ENCODE results near the gene PCDH9. TPM values are rescaled to one million over a fixed set of nuclear protein-coding genes. Genes with fewer than 3 reads are reported as not detected.

Gene PCDH9
- total and polyA plus RNA-seq, 7 experiments from 2014 or later = 0.08 to 1.3 (median 0.21) TPM

DNA sequence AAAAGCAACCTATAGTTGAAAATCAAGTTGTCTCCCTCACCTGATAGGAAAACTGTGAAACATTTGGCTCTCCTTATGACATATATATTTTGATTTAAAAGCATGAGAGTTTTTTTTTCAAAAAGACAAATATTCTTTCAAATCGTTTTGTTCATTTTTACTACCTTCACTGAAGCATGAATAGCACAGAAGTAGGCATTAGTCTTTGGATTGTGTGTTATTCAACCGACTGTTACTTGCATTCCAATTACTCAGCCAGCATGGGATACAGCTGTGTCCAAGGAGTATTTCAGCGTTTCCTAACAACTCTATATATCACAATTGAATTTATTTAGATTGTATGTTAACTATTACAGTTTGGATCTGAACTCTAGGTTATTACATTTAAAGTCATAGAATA lies 135.2 kb downstream of the PCDH9 start:
- no peak overlapping the region for H3K27ac Mint-ChIP-seq
- H3K4me3 Mint-ChIP-seq = no peak overlapping the region
- peaks cover 0 to 4% (median 0%) of the 10 kb centered on the region in 5 donors for H3K27me3 Mint-ChIP-seq

DNA sequence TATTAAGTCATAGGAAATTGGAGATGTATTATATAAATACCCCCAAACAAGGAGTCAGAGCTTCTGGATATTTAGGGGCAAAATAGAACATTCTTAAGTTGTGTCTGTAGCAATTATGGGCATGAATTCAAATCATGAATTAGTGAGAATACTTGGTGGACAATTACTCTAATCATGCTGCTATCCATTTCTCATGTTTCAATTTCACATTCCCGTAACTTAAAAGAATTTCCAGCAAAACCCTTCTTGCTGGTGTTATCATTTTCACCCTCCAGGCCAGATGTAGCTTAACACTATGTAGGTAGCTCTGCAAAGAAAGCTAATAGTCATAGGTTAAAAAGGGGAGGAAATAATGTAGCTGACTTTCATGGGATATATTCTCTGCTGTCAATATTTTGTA lies 136.1 kb downstream of the PCDH9 start:
- CTCF ChIA-PET = no interaction called here
- intact Hi-C loops (cut with micrococcal nuclease) = no loop called here
- ATAC-seq (no peak), DNase-seq (no peak)
- no peak overlapping the region for H3K27ac ChIP-seq (ENCODE audit: low read depth, low read length)
- H3K4me1 ChIP-seq (ENCODE audit: control insufficient read depth in 2 of 2, insufficient read depth in 2 of 2, low read length in 2 of 2) = no peaks in the 10 kb centered on the region
- Mint-ChIP-seq H3K4me1 (no peaks in the 10 kb centered on the region), H3K4me3 (no peak overlapping the region), H3K9me3 (no peaks in the 10 kb centered on the region), H3K27me3 (peaks cover 0 to 4% (median 0%) of the 10 kb centered on the region in 5 donors), H3K27ac (no peak overlapping the region), H3K36me3 (no peaks in the 10 kb centered on the region)
- H3K36me3 ChIP-seq (ENCODE audit: control insufficient read depth in 2 of 3, insufficient read depth in 3 of 3, low read length in 3 of 3) = no peaks in the 10 kb centered on the region
- no peaks in the 10 kb centered on the region for H3K27me3 ChIP-seq (ENCODE audit: control insufficient read depth in 2 of 2, insufficient read depth in 2 of 2, low read length in 2 of 2)
- POLR2A ChIA-PET = no interaction called here
- H3K4me3 ChIP-seq (ENCODE audit: low read length) = no peak overlapping the region
- no peaks in the 10 kb centered on the region for H3K9me3 ChIP-seq (ENCODE audit: control insufficient read depth in 2 of 3, low read length in 3 of 3)

More for the DNA sequence above, 135.2 kb downstream of the PCDH9 start:
- no peaks in the 10 kb centered on the region for H3K36me3 Mint-ChIP-seq
- no peak overlapping the region for H3K4me3 ChIP-seq (ENCODE audit: low read length)
- DNase-seq (no peak), ATAC-seq (no peak)
- H3K27ac ChIP-seq (ENCODE audit: low read depth, low read length) = no peak overlapping the region
- ChIA-PET CTCF (no interaction called here), POLR2A (no interaction called here)
- no peaks in the 10 kb centered on the region for H3K4me1 ChIP-seq (ENCODE audit: control insufficient read depth in 2 of 2, insufficient read depth in 2 of 2, low read length in 2 of 2)
- H3K9me3 ChIP-seq (ENCODE audit: control insufficient read depth in 2 of 3, low read length in 3 of 3) = no peaks in the 10 kb centered on the region
- no peaks in the 10 kb centered on the region for H3K4me1 Mint-ChIP-seq
- no peaks in the 10 kb centered on the region for H3K9me3 Mint-ChIP-seq
- no peaks in the 10 kb centered on the region for H3K27me3 ChIP-seq (ENCODE audit: control insufficient read depth in 2 of 2, insufficient read depth in 2 of 2, low read length in 2 of 2)
- intact Hi-C loops (cut with micrococcal nuclease) = no loop called here
- no peaks in the 10 kb centered on the region for H3K36me3 ChIP-seq (ENCODE audit: control insufficient read depth in 2 of 3, insufficient read depth in 3 of 3, low read length in 3 of 3)

DNA sequence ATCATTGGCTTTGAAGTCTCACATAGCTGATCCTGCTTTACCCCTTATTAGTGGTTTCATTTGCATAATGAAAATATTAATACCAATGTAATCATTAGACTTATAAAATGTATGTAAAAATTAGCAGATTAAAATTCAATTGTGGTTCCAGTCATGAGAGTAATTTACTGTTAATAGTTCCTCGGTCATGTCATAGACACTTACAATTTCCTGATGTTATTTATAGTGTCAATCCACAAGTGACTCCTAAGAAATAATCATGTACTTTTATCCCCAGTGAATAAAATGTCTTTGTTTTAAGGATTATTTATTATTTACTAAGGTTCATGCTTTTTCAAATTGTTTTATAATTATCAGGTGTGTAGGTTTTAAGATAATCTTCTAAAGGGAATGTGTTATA lies 138.5 kb downstream of the PCDH9 start:
- Mint-ChIP-seq H3K36me3 (no peaks in the 10 kb centered on the region), H3K9me3 (no peaks in the 10 kb centered on the region), H3K27ac (no peak overlapping the region), H3K27me3 (peaks cover 0 to 4% (median 0%) of the 10 kb centered on the region in 5 donors), H3K4me1 (no peaks in the 10 kb centered on the region), H3K4me3 (no peak overlapping the region)
- Histone ChIP-seq H3K27me3 (ENCODE audit: control insufficient read depth in 2 of 2, insufficient read depth in 2 of 2, low read length in 2 of 2) (no peaks in the 10 kb centered on the region), H3K36me3 (ENCODE audit: control insufficient read depth in 2 of 3, insufficient read depth in 3 of 3, low read length in 3 of 3) (no peaks in the 10 kb centered on the region), H3K9me3 (ENCODE audit: control insufficient read depth in 2 of 3, low read length in 3 of 3) (no peaks in the 10 kb centered on the region), H3K4me1 (ENCODE audit: control insufficient read depth in 2 of 2, insufficient read depth in 2 of 2, low read length in 2 of 2) (no peaks in the 10 kb centered on the region), H3K4me3 (ENCODE audit: low read length) (no peak overlapping the region), H3K27ac (ENCODE audit: low read depth, low read length) (no peak overlapping the region)
- ATAC-seq (no peak), DNase-seq (no peak)
- POLR2A ChIA-PET = no interaction called here
- intact Hi-C loops (cut with micrococcal nuclease) = no loop called here
- CTCF ChIA-PET = no interaction called here

DNA sequence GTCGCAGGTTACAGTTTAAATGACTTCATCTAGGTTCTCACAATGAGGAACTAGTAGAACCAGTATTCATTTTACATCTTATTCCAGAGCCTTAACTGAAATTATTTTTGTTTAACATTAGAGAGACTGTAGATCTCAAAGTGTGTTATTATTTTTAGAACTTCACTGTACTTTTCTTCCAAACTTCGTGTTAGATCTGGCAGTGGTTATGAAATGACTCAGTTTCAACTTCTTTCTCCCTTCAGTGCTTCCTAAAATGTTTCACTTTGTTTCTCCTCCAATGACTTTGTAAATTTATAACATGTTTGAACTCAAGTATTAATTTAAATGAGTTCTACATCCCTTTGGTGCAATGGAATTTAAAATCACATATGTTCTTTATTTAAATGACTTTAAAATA lies 139.3 kb downstream of the PCDH9 start:
- no peak overlapping the region for H3K4me3 ChIP-seq (ENCODE audit: low read length)
- DNase-seq (no peak), ATAC-seq (no peak)
- no peak overlapping the region for H3K4me3 Mint-ChIP-seq
- POLR2A ChIA-PET = no interaction called here
- H3K27me3 Mint-ChIP-seq = peaks cover 0 to 4% (median 0%) of the 10 kb centered on the region in 5 donors
- H3K27me3 ChIP-seq (ENCODE audit: control insufficient read depth in 2 of 2, insufficient read depth in 2 of 2, low read length in 2 of 2) = no peaks in the 10 kb centered on the region
- no peak overlapping the region for H3K27ac Mint-ChIP-seq
- CTCF ChIA-PET = no interaction called here
- intact Hi-C loops (cut with micrococcal nuclease) = no loop called here
- H3K9me3 Mint-ChIP-seq = no peaks in the 10 kb centered on the region
- no peaks in the 10 kb centered on the region for H3K4me1 ChIP-seq (ENCODE audit: control insufficient read depth in 2 of 2, insufficient read depth in 2 of 2, low read length in 2 of 2)
- H3K36me3 ChIP-seq (ENCODE audit: control insufficient read depth in 2 of 3, insufficient read depth in 3 of 3, low read length in 3 of 3) = no peaks in the 10 kb centered on the region
- no peak overlapping the region for H3K27ac ChIP-seq (ENCODE audit: low read depth, low read length)
- no peaks in the 10 kb centered on the region for H3K9me3 ChIP-seq (ENCODE audit: control insufficient read depth in 2 of 3, low read length in 3 of 3)
- H3K36me3 Mint-ChIP-seq = no peaks in the 10 kb centered on the region
- no peaks in the 10 kb centered on the region for H3K4me1 Mint-ChIP-seq

DNA sequence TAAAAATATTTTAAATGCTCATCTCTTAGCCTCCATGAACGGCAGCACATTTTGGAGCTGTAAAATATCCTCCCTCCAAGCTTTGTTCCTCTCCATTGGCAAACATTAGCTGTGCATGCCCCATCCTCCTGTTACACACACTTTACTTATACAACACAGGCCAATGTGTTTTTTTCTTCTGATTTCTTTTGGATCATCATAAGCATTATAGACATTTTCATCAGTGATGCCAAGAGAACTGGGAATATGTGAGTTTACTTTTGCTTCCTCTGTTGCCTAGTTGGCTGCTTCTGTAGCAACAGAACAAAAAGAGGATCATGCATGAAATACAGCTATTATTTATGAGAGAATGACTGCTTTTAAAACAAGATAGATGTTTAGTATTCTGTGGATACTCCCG lies 142.6 kb downstream of the PCDH9 start:
- ChIA-PET CTCF (no interaction called here), POLR2A (no interaction called here)
- Histone ChIP-seq H3K4me1 (ENCODE audit: control insufficient read depth in 2 of 2, insufficient read depth in 2 of 2, low read length in 2 of 2) (no peaks in the 10 kb centered on the region), H3K27ac (ENCODE audit: low read depth, low read length) (no peak overlapping the region), H3K9me3 (ENCODE audit: control insufficient read depth in 2 of 3, low read length in 3 of 3) (no peaks in the 10 kb centered on the region), H3K27me3 (ENCODE audit: control insufficient read depth in 2 of 2, insufficient read depth in 2 of 2, low read length in 2 of 2) (no peaks in the 10 kb centered on the region), H3K36me3 (ENCODE audit: control insufficient read depth in 2 of 3, insufficient read depth in 3 of 3, low read length in 3 of 3) (no peaks in the 10 kb centered on the region), H3K4me3 (ENCODE audit: low read length) (no peak overlapping the region)
- Mint-ChIP-seq H3K27me3 (no peaks in the 10 kb centered on the region), H3K4me3 (no peak overlapping the region), H3K36me3 (no peaks in the 10 kb centered on the region), H3K9me3 (peaks cover 0 to 5% (median 0%) of the 10 kb centered on the region in 11 donors), H3K27ac (no peak overlapping the region), H3K4me1 (no peaks in the 10 kb centered on the region)
- intact Hi-C loops (cut with micrococcal nuclease) = no loop called here
- DNase-seq (no peak), ATAC-seq (no peak)

DNA sequence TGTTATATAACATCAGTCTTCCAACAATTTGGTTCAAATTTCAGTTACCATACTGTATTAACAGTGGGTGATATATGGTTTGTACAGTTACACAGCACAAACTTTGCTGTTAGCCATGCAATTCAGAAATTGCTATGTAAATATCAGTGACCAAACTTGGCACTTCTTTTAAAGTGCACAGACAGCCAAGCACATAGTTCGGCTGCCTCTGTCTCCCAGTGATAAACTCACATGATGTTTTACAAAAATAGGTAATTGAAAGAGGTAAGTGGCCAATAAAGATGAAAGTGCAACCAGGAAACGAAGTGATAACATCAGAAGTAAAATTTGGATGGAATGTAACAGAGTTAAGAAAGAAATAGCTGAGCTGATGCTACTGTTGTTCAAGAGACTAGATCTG lies 143.9 kb downstream of the PCDH9 start:
- Mint-ChIP-seq H3K27me3 (no peaks in the 10 kb centered on the region), H3K4me3 (no peak overlapping the region), H3K9me3 (peaks cover 0 to 5% (median 0%) of the 10 kb centered on the region in 11 donors), H3K4me1 (no peaks in the 10 kb centered on the region), H3K36me3 (no peaks in the 10 kb centered on the region), H3K27ac (no peak overlapping the region)
- Histone ChIP-seq H3K27ac (ENCODE audit: low read depth, low read length) (no peak overlapping the region), H3K27me3 (ENCODE audit: control insufficient read depth in 2 of 2, insufficient read depth in 2 of 2, low read length in 2 of 2) (no peaks in the 10 kb centered on the region), H3K4me1 (ENCODE audit: control insufficient read depth in 2 of 2, insufficient read depth in 2 of 2, low read length in 2 of 2) (no peaks in the 10 kb centered on the region), H3K9me3 (ENCODE audit: control insufficient read depth in 2 of 3, low read length in 3 of 3) (no peaks in the 10 kb centered on the region), H3K4me3 (ENCODE audit: low read length) (no peak overlapping the region), H3K36me3 (ENCODE audit: control insufficient read depth in 2 of 3, insufficient read depth in 3 of 3, low read length in 3 of 3) (no peaks in the 10 kb centered on the region)
- ChIA-PET POLR2A (no interaction called here), CTCF (no interaction called here)
- intact Hi-C loops (cut with micrococcal nuclease) = no loop called here
- ATAC-seq (no peak), DNase-seq (no peak)

DNA sequence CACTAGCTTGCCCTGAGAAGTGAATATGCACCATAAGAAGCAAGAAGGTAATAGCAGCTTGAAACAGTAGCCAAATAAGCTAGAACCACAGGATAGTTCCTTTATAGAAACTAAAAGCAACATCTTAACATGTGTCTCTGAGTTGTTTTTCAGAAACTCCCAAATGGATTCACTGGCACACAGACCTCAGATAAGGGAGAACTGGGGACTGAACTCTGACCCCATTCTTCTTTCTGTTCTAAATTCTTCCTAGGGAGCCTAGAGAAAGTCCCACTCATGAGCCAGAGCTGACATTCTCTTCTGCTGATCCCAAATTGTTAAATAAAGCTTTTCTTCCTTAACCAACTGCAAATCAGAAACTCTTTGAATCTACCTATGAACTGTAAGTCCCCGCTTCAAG lies 146.1 kb downstream of the PCDH9 start:
- no peaks in the 10 kb centered on the region for H3K9me3 ChIP-seq (ENCODE audit: control insufficient read depth in 2 of 3, low read length in 3 of 3)
- H3K36me3 ChIP-seq (ENCODE audit: control insufficient read depth in 2 of 3, insufficient read depth in 3 of 3, low read length in 3 of 3) = no peaks in the 10 kb centered on the region
- no peaks in the 10 kb centered on the region for H3K36me3 Mint-ChIP-seq
- ChIA-PET CTCF (no interaction called here), POLR2A (no interaction called here)
- H3K4me3 ChIP-seq (ENCODE audit: low read length) = no peak overlapping the region
- H3K4me1 ChIP-seq (ENCODE audit: control insufficient read depth in 2 of 2, insufficient read depth in 2 of 2, low read length in 2 of 2) = no peaks in the 10 kb centered on the region
- peaks cover 0 to 5% (median 0%) of the 10 kb centered on the region in 11 donors for H3K9me3 Mint-ChIP-seq
- ATAC-seq (no peak), DNase-seq (no peak)
- H3K4me1 Mint-ChIP-seq = no peaks in the 10 kb centered on the region
- no peak overlapping the region for H3K27ac Mint-ChIP-seq
- no peak overlapping the region for H3K27ac ChIP-seq (ENCODE audit: low read depth, low read length)
- intact Hi-C loops (cut with micrococcal nuclease) = no loop called here
- no peaks in the 10 kb centered on the region for H3K27me3 ChIP-seq (ENCODE audit: control insufficient read depth in 2 of 2, insufficient read depth in 2 of 2, low read length in 2 of 2)
- H3K4me3 Mint-ChIP-seq = no peak overlapping the region
- no peaks in the 10 kb centered on the region for H3K27me3 Mint-ChIP-seq
